HG03097 (cell line): ENCODE results near the gene STAM.
A peak's percentile ranks its signal among the peaks of the same experiment; 100 is the strongest.

Source experiments
- ATAC-seq: cut with Tn5 transposase; IDR thresholded peaks from one replicate; pipeline ENCODE4 v1.9.1; 2021; ENCODE audit not compliant: unreplicated experiment, low FRiP score

Gene STAM

GRCh38 chr10:17645621-17646345 lies 1.8 kb downstream of the STAM start:
- ATAC-seq: no peak

- no peak for ATAC-seq
These were observed 3.4 kb downstream of the STAM start for GRCh38 chr10:17647326-17647725.

GRCh38 chr10:17648243-17649035 lies 4.5 kb downstream of the STAM start:
- ATAC-seq: no peak

GRCh38 chr10:17649052-17649451 lies 5.1 kb downstream of the STAM start:
- ATAC-seq: no peak

GRCh38 chr10:17649836-17650235 lies 5.9 kb downstream of the STAM start:
- ATAC-seq: no peak

- no peak for ATAC-seq
These were observed 6.5 kb downstream of the STAM start for GRCh38 chr10:17650416-17650815.

- no peak for ATAC-seq
These were observed 7.9 kb downstream of the STAM start for GRCh38 chr10:17651896-17652295.

- peak; percentile 45 for ATAC-seq
These were observed 8.6 kb downstream of the STAM start for GRCh38 chr10:17652585-17652984.

GRCh38 chr10:17655009-17655408 lies 11.1 kb downstream of the STAM start:
- ATAC-seq: peak; percentile 8

- ATAC-seq: peak; percentile 80
These were observed 11.7 kb downstream of the STAM start for GRCh38 chr10:17655567-17656146.

GRCh38 chr10:17657103-17657500 lies 13.2 kb downstream of the STAM start:
- no peak for ATAC-seq

GRCh38 chr10:17659365-17659764 lies 15.4 kb downstream of the STAM start:
- no peak for ATAC-seq

GRCh38 chr10:17660921-17661320 lies 17.0 kb downstream of the STAM start:
- ATAC-seq: no peak

GRCh38 chr10:17661510-17661909 lies 17.6 kb downstream of the STAM start:
- no peak for ATAC-seq

GRCh38 chr10:17662193-17663138 lies 18.5 kb downstream of the STAM start:
- no peak for ATAC-seq

- ATAC-seq: no peak
These were observed 19.5 kb downstream of the STAM start for GRCh38 chr10:17663450-17663849.

- ATAC-seq: no peak
These were observed 21.8 kb downstream of the STAM start for GRCh38 chr10:17665747-17666146.

- ATAC-seq: peak; percentile 25
These were observed 24.7 kb downstream of the STAM start for GRCh38 chr10:17668435-17669184.

- peak; percentile 54 for ATAC-seq
These were observed 25.4 kb downstream of the STAM start for GRCh38 chr10:17669185-17669872.
